Measurements from ENCODE around the gene NLGN4Y.

DNA sequence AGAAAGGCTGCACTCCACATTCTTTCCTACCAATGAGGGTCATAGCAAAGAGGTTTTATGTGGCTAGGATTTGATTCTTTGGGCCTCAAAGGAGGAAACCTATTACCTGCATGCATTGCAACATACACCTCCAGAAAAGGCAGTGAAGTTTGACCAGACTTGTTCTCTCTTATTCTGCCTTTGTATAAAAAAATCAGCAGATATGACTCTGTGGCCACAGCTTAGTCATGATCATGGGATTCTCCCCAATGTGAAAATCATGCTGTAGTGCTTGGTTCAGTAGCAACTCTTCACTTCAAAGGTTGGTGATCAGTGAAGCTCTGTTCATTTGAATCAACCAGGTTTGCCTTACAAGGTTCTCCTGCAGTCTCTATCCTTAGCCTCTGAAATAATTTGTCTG is 38.4 kb upstream of the NLGN4Y start:
- TF ChIP-seq, protein P1, sequence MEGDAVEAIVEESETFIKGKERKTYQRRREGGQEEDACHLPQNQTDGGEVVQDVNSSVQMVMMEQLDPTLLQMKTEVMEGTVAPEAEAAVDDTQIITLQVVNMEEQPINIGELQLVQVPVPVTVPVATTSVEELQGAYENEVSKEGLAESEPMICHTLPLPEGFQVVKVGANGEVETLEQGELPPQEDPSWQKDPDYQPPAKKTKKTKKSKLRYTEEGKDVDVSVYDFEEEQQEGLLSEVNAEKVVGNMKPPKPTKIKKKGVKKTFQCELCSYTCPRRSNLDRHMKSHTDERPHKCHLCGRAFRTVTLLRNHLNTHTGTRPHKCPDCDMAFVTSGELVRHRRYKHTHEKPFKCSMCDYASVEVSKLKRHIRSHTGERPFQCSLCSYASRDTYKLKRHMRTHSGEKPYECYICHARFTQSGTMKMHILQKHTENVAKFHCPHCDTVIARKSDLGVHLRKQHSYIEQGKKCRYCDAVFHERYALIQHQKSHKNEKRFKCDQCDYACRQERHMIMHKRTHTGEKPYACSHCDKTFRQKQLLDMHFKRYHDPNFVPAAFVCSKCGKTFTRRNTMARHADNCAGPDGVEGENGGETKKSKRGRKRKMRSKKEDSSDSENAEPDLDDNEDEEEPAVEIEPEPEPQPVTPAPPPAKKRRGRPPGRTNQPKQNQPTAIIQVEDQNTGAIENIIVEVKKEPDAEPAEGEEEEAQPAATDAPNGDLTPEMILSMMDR (CRISPR knock-in tag; IDR thresholded peaks at IDR 0.05), result no peak
- TF ChIP-seq ZNF431 (CRISPR knock-in tag; IDR thresholded peaks at IDR 0.05; ENCODE audit: borderline replicate concordance, low read depth) (no peak), CENPT (CRISPR knock-in tag; IDR thresholded peaks at IDR 0.05; ENCODE audit: low read depth) (no peak), TAF1 (CRISPR knock-in tag; IDR thresholded peaks at IDR 0.05) (no peak), JUND (CRISPR knock-in tag; IDR thresholded peaks at IDR 0.05) (no peak)
- TF ChIP-seq, protein P2, sequence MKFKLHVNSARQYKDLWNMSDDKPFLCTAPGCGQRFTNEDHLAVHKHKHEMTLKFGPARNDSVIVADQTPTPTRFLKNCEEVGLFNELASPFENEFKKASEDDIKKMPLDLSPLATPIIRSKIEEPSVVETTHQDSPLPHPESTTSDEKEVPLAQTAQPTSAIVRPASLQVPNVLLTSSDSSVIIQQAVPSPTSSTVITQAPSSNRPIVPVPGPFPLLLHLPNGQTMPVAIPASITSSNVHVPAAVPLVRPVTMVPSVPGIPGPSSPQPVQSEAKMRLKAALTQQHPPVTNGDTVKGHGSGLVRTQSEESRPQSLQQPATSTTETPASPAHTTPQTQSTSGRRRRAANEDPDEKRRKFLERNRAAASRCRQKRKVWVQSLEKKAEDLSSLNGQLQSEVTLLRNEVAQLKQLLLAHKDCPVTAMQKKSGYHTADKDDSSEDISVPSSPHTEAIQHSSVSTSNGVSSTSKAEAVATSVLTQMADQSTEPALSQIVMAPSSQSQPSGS (CRISPR knock-in tag; IDR thresholded peaks at IDR 0.05), result no peak
- TF ChIP-seq, protein P3, sequence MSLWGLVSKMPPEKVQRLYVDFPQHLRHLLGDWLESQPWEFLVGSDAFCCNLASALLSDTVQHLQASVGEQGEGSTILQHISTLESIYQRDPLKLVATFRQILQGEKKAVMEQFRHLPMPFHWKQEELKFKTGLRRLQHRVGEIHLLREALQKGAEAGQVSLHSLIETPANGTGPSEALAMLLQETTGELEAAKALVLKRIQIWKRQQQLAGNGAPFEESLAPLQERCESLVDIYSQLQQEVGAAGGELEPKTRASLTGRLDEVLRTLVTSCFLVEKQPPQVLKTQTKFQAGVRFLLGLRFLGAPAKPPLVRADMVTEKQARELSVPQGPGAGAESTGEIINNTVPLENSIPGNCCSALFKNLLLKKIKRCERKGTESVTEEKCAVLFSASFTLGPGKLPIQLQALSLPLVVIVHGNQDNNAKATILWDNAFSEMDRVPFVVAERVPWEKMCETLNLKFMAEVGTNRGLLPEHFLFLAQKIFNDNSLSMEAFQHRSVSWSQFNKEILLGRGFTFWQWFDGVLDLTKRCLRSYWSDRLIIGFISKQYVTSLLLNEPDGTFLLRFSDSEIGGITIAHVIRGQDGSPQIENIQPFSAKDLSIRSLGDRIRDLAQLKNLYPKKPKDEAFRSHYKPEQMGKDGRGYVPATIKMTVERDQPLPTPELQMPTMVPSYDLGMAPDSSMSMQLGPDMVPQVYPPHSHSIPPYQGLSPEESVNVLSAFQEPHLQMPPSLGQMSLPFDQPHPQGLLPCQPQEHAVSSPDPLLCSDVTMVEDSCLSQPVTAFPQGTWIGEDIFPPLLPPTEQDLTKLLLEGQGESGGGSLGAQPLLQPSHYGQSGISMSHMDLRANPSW (CRISPR knock-in tag; IDR thresholded peaks at IDR 0.05; ENCODE audit: borderline replicate concordance), result no peak

Data from HepG2 (cell line).